ENCODE results near the gene GRIK4.
A peak's percentile ranks its signal among the peaks of the same experiment; 100 is the strongest.
"Not testable (repeated sequence)": the region's sequence is repeated elsewhere in the genome, so short reads cannot be mapped to it uniquely, and the experiment has no call there.

Gene GRIK4

DNA sequence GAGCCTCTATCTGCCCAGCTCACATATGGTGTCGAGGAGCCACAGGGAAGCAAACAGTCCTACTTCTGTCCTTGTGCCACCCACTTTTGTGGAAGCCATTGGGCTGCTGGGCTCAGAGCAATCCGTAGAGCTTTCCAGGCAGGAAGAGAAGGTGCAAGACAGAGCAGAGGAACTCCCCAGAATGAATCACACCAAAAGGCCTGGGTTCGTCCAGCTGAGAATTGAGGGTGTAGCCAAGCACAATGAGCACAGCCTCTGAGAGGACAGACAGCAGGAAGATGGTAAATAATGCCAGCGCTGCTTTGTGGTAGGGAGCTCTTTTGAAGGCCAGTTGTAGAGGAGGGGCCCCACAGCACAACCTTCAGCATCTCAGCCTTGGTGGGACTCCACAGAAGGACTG is 237.8 kb downstream of the GRIK4 start:
- H3K27ac Mint-ChIP-seq, result no peak overlapping the region
- ATAC-seq (replicated peaks), result no peak
- no peak for DNase-seq
- H3K9me3 Mint-ChIP-seq, result no peaks in the 10 kb centered on the region
- H3K4me3 Mint-ChIP-seq, result no peak overlapping the region
- peaks cover 10 to 26% of the 10 kb centered on the region in 2 donors for H3K27me3 Mint-ChIP-seq
- H3K36me3 Mint-ChIP-seq, result no peaks in the 10 kb centered on the region
- H3K4me1 Mint-ChIP-seq, result no peaks in the 10 kb centered on the region

- no peak for ATAC-seq (replicated peaks)
- Mint-ChIP-seq H3K4me1 (no peaks in the 10 kb centered on the region), H3K27me3 (peaks cover 10 to 25% of the 10 kb centered on the region in 2 donors), H3K27ac (no peak overlapping the region), H3K4me3 (no peak overlapping the region), H3K9me3 (no peaks in the 10 kb centered on the region), H3K36me3 (no peaks in the 10 kb centered on the region)
- no peak for DNase-seq
These were observed 239.3 kb downstream of the GRIK4 start for GRCh38 chr11:120750647-120751549.

DNA sequence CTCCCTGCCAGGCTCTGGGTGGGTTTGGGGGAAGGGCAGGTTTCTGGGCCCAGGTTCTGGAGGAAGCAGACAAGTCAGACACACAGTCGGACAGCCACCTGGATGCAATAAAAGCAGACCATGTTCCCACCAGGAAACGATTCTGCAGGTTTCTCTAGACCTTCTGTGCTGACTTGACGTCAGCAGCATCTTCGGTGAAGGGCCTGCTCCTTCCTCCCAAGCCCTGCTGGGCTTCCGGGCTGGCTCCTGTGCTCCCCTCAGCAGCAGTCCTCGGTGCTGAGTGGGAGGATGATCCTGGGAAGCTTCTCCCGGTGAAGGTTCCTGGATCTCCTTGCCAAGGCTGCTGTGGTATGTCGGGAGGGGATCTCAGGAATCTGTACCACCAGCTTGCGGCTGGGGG is 240.0 kb downstream of the GRIK4 start:
- H3K27me3 Mint-ChIP-seq, result peaks cover 10 to 22% of the 10 kb centered on the region in 2 donors
- no peak overlapping the region for H3K27ac Mint-ChIP-seq
- DNase-seq, result no peak
- ATAC-seq (replicated peaks), result no peak
- H3K9me3 Mint-ChIP-seq, result no peaks in the 10 kb centered on the region
- no peaks in the 10 kb centered on the region for H3K36me3 Mint-ChIP-seq
- H3K4me3 Mint-ChIP-seq, result no peak overlapping the region
- H3K4me1 Mint-ChIP-seq, result no peaks in the 10 kb centered on the region

DNA sequence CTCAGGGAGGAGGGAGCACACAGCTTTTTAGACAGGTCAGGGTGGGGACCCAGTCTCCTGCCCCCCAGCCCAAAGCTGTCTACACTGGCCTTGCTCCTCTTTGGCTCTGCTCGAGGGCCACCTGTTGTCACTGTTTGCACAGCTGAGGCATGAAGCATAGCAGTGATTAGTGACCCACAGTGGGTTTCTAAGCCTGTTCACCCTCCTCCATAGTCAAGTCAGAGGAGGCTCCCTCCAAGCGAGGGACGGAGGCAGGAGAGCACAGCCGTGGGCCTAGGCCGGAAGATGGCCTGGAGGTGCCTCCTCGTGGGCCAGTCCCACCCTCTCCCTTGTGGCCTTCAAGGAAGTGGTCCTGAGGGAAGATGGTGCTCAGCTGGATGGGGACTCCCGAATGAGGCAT is 241.1 kb downstream of the GRIK4 start:
- DNase-seq (no peak), ATAC-seq (replicated peaks) (no peak)
- no peaks in the 10 kb centered on the region for H3K9me3 Mint-ChIP-seq
- no peak overlapping the region for H3K27ac Mint-ChIP-seq
- peaks cover 10 to 22% of the 10 kb centered on the region in 2 donors for H3K27me3 Mint-ChIP-seq
- no peak overlapping the region for H3K4me3 Mint-ChIP-seq
- H3K4me1 Mint-ChIP-seq, result no peaks in the 10 kb centered on the region
- H3K36me3 Mint-ChIP-seq, result no peaks in the 10 kb centered on the region

GRCh38 chr11:120756931-120757330 is 245.4 kb downstream of the GRIK4 start:
- H3K36me3 Mint-ChIP-seq, result no peaks in the 10 kb centered on the region
- H3K27ac Mint-ChIP-seq, result no peak overlapping the region
- no peaks in the 10 kb centered on the region for H3K9me3 Mint-ChIP-seq
- no peak overlapping the region for H3K4me3 Mint-ChIP-seq
- H3K27me3 Mint-ChIP-seq, result peaks cover 0 to 11% of the 10 kb centered on the region in 2 donors
- ATAC-seq (replicated peaks) (no peak), DNase-seq (no peak)
- H3K4me1 Mint-ChIP-seq, result no peaks in the 10 kb centered on the region

DNA sequence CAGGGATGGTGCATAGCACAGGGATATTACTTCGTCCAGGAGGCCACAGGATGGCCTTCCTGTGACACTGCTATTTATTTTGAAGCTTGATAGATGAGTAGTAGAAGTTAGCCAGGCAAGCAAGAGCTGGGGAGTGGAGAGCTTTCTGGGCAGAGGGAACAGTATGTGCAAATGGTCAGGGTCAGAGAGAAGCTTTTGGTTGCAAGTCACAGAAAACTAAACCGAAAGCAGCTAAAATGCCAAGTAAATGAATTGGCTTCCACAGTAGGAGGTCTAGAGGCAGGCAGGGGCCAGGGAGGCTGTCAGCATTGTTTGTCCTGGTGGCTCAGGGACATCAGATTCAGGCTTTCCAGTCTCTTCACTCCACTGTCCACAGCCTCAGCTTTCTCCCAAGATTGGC is 247.5 kb downstream of the GRIK4 start:
- no peaks in the 10 kb centered on the region for H3K4me1 Mint-ChIP-seq
- peaks cover 0 to under 1% of the 10 kb centered on the region in 2 donors for H3K9me3 Mint-ChIP-seq
- H3K36me3 Mint-ChIP-seq, result no peaks in the 10 kb centered on the region
- peaks cover 18 to 26% of the 10 kb centered on the region in 2 donors for H3K27me3 Mint-ChIP-seq
- DNase-seq, result no peak
- H3K27ac Mint-ChIP-seq, result no peak overlapping the region
- H3K4me3 Mint-ChIP-seq, result no peak overlapping the region
- no peak for ATAC-seq (replicated peaks)

GRCh38 chr11:120765710-120766109 is 254.2 kb downstream of the GRIK4 start:
- not testable (repeated sequence) for DNase-seq; H3K36me3 Mint-ChIP-seq; H3K27ac Mint-ChIP-seq; H3K4me3 Mint-ChIP-seq; ATAC-seq (replicated peaks); H3K4me1 Mint-ChIP-seq
- Mint-ChIP-seq H3K9me3 (peaks cover 7 to 13% of the 10 kb centered on the region in 2 donors), H3K27me3 (peaks cover 28 to 43% of the 10 kb centered on the region in 2 donors)

DNA sequence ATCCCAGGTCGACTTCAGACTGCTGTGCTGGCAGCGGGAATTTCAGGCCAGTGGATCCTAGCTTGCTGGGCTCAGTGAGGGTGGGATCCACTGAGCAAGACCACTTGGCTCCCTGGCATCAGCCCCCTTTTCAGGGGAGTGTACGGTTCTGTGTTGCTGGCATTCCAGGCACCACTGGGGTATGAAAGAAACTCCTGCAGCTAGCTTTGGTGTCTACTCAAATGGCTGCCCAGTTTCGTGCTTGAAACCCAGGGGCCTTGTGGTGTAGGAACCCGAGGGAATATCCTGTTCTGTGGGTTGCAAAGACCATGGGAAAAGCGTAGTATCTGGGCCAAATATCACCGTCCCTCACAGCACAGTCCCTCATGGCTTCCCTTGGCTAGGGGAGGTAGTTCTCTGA is 254.8 kb downstream of the GRIK4 start:
- H3K4me3 Mint-ChIP-seq, result no peak overlapping the region
- no peak for DNase-seq
- H3K4me1 Mint-ChIP-seq, result no peaks in the 10 kb centered on the region
- peaks cover 7 to 13% of the 10 kb centered on the region in 2 donors for H3K9me3 Mint-ChIP-seq
- H3K27me3 Mint-ChIP-seq, result peaks cover 28 to 46% of the 10 kb centered on the region in 2 donors
- ATAC-seq (replicated peaks), result no peak
- H3K27ac Mint-ChIP-seq, result no peak overlapping the region
- peaks cover 0 to 4% of the 10 kb centered on the region in 2 donors for H3K36me3 Mint-ChIP-seq

- H3K4me1 Mint-ChIP-seq, result peaks cover 2 to 5% of the 10 kb centered on the region in 2 donors
- H3K9me3 Mint-ChIP-seq, result peaks cover 12 to 16% of the 10 kb centered on the region in 2 donors
- DNase-seq (no peak), ATAC-seq (replicated peaks) (no peak)
- H3K27ac Mint-ChIP-seq, result no peak overlapping the region
- H3K4me3 Mint-ChIP-seq, result no peak overlapping the region
- peaks cover 19 to 40% of the 10 kb centered on the region in 2 donors for H3K27me3 Mint-ChIP-seq
- H3K36me3 Mint-ChIP-seq, result peaks cover 0 to 4% of the 10 kb centered on the region in 2 donors
These were observed 257.4 kb downstream of the GRIK4 start for GRCh38 chr11:120768949-120769348.

DNA sequence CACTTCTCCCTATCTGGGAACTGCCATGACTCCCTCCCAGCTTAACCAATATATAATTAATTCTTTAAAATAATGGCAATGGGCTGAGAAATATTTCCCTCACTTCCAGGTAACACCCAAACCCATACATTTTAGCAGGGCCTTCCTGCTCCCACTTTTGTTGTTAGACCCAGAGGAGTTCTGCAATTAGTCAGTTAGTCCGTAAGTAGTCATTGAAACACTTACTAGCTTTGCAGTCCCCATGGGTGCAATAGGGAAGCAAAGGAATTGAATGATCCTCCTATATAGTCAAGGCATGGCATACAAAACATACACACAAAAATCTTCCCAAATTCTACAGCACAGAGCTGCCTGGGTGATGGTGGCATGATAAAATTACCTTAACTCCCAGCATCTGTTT is 258.4 kb downstream of the GRIK4 start:
- Mint-ChIP-seq H3K27me3 (peaks cover 18 to 34% of the 10 kb centered on the region in 2 donors), H3K9me3 (peaks cover 12 to 14% of the 10 kb centered on the region in 2 donors), H3K36me3 (peaks cover 0 to 4% of the 10 kb centered on the region in 2 donors), H3K4me3 (no peak overlapping the region), H3K27ac (no peak overlapping the region), H3K4me1 (peaks cover 2 to 5% of the 10 kb centered on the region in 2 donors)
- no peak for DNase-seq
- no peak for ATAC-seq (replicated peaks)

DNA sequence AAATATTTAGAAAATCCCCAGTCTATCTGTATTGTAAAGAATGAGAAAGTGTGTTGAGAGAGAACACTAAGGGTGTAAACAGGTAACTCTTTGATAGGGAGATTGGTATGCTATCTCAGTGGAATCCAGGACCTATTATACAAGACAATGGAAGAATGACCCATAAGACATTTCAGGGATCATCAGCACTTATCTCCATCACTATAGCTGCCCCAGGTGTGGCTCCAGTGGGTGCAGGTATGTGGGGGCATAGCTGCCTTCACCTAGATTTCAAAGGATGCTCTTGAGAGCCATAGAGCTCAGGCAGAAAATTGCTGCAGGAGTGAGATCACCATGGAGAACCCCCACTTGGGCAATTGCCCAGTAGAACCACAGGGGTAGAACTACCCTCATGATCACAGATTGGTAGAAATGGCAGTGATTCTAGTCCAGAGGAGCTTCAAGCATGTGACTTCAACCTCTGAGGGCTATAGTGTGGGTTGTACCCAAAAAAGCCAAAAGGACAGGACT is 260.1 kb downstream of the GRIK4 start:
- H3K36me3 Mint-ChIP-seq, result peaks cover 0 to 4% of the 10 kb centered on the region in 2 donors

DNA sequence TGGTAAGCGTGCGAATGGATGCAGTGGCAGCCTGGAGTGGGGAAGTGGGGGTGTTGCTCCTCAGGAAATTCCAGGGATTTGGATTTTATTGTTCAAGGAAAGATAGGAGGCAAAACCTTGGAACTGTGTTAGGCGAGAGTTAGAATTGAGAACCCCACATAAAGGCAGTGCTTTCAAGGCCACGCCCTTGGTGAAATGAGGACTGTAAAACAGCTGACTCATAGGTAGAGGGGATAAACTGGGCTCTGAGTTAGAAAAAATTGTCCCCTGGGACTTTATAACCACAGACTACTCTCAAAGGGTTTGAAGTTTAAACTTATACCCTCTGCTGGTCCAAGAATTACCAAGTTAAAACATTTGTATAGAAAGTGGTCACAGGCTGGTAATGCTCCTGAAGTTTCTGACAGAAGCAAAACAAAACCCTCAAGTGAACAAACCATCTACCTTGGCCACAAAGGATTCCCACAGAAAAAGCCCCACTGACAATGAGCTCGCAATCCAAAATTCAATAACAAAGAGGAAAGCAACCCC is 262.0 kb downstream of the GRIK4 start:
- Mint-ChIP-seq H3K4me3 (no peak overlapping the region), H3K27me3 (peaks cover 18 to 29% of the 10 kb centered on the region in 2 donors), H3K4me1 (peaks cover 2 to 5% of the 10 kb centered on the region in 2 donors), H3K36me3 (no peaks in the 10 kb centered on the region), H3K27ac (no peak overlapping the region), H3K9me3 (peaks cover 4 to 5% of the 10 kb centered on the region in 2 donors)
- DNase-seq, result no peak
- ATAC-seq (replicated peaks), result peak; percentile 60 to 65

More for the DNA sequence above, 260.1 kb downstream of the GRIK4 start:
- Mint-ChIP-seq H3K27me3 (peaks cover 18 to 28% of the 10 kb centered on the region in 2 donors), H3K9me3 (peaks cover 12% of the 10 kb centered on the region in 2 donors), H3K27ac (no peak overlapping the region), H3K4me3 (no peak overlapping the region), H3K4me1 (peaks cover 2 to 5% of the 10 kb centered on the region in 2 donors)
- ATAC-seq (replicated peaks) (no peak), DNase-seq (no peak)

DNA sequence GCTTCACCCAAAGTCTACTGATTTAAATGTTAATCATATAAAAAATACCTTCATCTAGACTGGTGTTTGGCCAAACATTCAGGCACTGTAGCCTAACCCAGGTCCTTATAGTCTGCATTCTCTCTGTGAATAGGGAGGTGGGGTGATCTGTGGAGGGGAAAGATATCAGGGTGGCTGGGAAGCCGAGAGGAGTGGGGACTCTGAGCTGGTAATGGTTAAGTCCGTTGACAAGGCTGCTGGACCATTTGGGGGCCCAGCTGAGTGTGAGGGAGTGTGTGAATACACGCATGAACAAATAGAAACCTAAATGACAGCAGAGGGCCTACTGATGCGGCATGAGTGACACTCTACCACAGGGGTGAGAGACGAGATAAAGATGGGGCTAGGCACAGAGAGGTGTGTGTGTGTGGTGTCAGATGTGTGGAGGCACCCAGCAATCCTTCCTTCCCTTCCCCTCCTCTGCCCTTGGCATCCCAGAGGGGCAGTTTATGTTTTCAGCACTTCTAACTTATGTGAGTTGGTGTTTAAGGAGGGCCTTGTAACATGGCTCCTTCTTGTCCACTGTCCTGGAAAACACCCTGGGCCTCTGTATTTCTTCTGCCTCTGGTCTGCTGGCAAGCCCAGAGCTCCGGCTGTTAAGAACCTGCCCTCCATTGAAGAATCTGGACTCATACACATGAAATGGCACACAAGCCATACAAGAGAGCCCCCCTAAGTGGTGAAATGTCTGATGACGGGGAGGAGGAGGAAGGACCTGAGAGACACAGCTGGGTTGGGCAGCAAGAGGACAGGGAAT is 263.2 kb downstream of the GRIK4 start:
- no peak overlapping the region for H3K27ac Mint-ChIP-seq
- H3K9me3 Mint-ChIP-seq, result peaks cover 4 to 5% of the 10 kb centered on the region in 2 donors
- DNase-seq, result no peak
- H3K4me3 Mint-ChIP-seq, result no peak overlapping the region
- no peak for ATAC-seq (replicated peaks)
- no peaks in the 10 kb centered on the region for H3K36me3 Mint-ChIP-seq
- peaks cover 2 to 5% of the 10 kb centered on the region in 2 donors for H3K4me1 Mint-ChIP-seq
- H3K27me3 Mint-ChIP-seq, result peaks cover 22 to 33% of the 10 kb centered on the region in 2 donors
